ENCODE results near the gene KRT9. TPM values are rescaled to one million over a fixed set of nuclear protein-coding genes. Genes with fewer than 3 reads are reported as not detected.

KRT9 gene
- total RNA-seq, 3 donors from 2014 or later, result 0.44 TPM; not detected in 2

GRCh38 chr17:41559548-41559947, 12.3 kb downstream of the KRT9 start:
- no peak for DNase-seq (ENCODE audit: low spot score in 2 of 2)
- Histone ChIP-seq H3K4me3 (no peak overlapping the region), H3K27me3 (no peaks in the 10 kb centered on the region), H3K27ac (no peak overlapping the region), H3K36me3 (no peaks in the 10 kb centered on the region), H3K9me3 (no peaks in the 10 kb centered on the region), H3K4me1 (no peaks in the 10 kb centered on the region)
- intact Hi-C loops (cut with DNase I; ENCODE audit: low total_unique reads), result loop anchor here (10.0 kb wide), 1 partner anchor 75 kb away; no protein-coding TSS in a partner anchor
- no peak for TF ChIP-seq POLR2A (IDR thresholded peaks at IDR 0.05)
- TF ChIP-seq POLR2AphosphoS5 (IDR thresholded peaks at IDR 0.05), result no peak
- TF ChIP-seq CTCF (IDR thresholded peaks at IDR 0.05), result no peak

DNA sequence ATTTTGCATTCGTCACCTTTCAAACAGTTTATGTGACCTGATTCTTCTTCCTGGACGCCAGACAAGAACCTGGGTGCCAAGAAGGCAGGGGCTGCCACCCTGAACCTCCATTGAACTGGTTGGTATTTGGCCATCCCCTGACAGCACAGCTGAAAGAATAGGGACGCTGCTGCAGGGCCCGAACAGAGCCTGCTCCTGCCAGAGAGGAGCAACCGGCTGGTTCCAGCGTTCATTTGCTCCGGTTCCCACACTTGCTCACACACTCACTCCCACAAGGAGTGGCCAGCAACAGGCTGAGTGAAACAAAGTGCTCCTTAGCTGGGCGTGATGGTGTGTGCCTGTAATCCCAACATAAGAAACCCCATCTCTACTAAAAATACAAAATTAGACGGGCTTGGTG, 14.9 kb downstream of the KRT9 start:
- TF ChIP-seq CTCF (IDR thresholded peaks at IDR 0.05), result no peak
- TF ChIP-seq POLR2A (IDR thresholded peaks at IDR 0.05), result no peak
- no peak for TF ChIP-seq POLR2AphosphoS5 (IDR thresholded peaks at IDR 0.05)
- Histone ChIP-seq H3K4me1 (no peaks in the 10 kb centered on the region), H3K9me3 (no peaks in the 10 kb centered on the region), H3K27ac (no peak overlapping the region), H3K4me3 (no peak overlapping the region), H3K27me3 (no peaks in the 10 kb centered on the region), H3K36me3 (no peaks in the 10 kb centered on the region)
- intact Hi-C loops (cut with DNase I; ENCODE audit: low total_unique reads), result loop anchor here (10.0 kb wide), 1 partner anchor 78 kb away; no protein-coding TSS in a partner anchor
- no peak for DNase-seq (ENCODE audit: low spot score in 2 of 2)

DNA sequence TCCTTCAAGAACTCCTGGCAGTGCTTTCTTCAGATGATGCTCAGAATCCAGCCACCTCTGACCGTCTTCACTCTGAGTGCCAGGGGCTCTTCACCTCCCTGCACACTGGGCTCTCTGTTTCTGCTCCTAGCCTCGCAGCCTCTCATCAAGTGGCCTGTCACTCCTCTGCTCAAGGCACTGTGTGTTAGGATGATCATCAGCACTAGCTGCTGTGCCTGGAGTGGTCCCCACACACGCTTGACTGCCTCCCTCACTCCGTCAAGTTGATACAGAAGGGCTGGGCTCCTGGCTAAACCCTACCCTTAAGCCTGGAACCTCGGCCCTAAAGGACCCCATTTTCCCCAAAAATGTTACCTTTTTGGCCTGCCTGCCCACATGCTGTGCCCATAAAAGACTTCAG, 15.6 kb downstream of the KRT9 start:
- no peaks in the 10 kb centered on the region for H3K4me1 ChIP-seq
- no peaks in the 10 kb centered on the region for H3K36me3 ChIP-seq
- TF ChIP-seq POLR2A (IDR thresholded peaks at IDR 0.05), result no peak
- no peak overlapping the region for H3K4me3 ChIP-seq
- intact Hi-C loops (cut with DNase I; ENCODE audit: low total_unique reads), result loop anchor here (10.0 kb wide), 1 partner anchor 78 kb away; no protein-coding TSS in a partner anchor
- no peak for DNase-seq (ENCODE audit: low spot score in 2 of 2)
- H3K27ac ChIP-seq, result no peak overlapping the region
- H3K27me3 ChIP-seq, result no peaks in the 10 kb centered on the region
- no peaks in the 10 kb centered on the region for H3K9me3 ChIP-seq

DNA sequence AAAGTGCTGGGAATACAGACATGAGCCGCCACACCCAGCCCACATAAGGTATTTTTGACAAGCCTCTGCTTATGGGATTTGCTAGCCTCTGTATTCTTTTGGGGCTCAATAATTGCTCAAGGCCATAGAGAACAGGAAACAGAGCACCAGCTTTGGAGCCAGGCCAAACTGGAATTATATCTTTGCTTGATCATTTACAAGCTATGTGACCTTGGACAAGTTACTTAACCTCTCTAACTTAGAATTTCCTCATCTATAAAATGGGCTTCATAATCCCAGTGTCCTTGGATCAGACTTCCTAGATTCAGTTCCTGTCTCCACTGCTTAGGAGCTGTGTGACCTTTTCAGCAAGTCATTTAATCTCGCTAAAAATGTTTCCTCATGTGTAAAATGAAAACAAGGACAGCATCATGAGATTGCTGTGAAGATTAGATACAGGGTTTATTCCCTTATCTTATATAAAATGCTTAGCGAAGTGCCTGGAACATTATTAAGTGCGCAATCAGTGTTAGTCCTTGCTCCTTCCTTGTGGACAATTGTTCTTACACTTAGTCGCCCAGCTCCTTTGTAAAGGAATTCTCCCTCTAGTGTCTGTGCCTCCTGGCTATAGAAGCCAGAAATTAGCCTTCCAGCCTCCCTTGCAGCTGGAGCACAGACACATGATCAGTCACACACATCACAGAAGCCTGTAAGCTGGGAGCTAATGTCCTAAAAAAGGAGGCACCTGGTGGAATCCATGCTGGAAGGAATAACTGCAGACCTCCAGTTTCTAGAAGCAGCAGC, 16.6 kb downstream of the KRT9 start:
- intact Hi-C loops (cut with DNase I; ENCODE audit: low total_unique reads), result loop anchor here (10.0 kb wide), 1 partner anchor 80 kb away; no protein-coding TSS in a partner anchor
- H3K9me3 ChIP-seq, result no peaks in the 10 kb centered on the region
- TF ChIP-seq CTCF (IDR thresholded peaks at IDR 0.05) (no peak), POLR2AphosphoS5 (IDR thresholded peaks at IDR 0.05) (no peak), POLR2A (IDR thresholded peaks at IDR 0.05) (no peak)
- no peak overlapping the region for H3K27ac ChIP-seq
- H3K36me3 ChIP-seq, result no peaks in the 10 kb centered on the region
- H3K4me1 ChIP-seq, result no peaks in the 10 kb centered on the region
- no peak overlapping the region for H3K4me3 ChIP-seq
- no peaks in the 10 kb centered on the region for H3K27me3 ChIP-seq
- no peak for DNase-seq (ENCODE audit: low spot score in 2 of 2)

DNA sequence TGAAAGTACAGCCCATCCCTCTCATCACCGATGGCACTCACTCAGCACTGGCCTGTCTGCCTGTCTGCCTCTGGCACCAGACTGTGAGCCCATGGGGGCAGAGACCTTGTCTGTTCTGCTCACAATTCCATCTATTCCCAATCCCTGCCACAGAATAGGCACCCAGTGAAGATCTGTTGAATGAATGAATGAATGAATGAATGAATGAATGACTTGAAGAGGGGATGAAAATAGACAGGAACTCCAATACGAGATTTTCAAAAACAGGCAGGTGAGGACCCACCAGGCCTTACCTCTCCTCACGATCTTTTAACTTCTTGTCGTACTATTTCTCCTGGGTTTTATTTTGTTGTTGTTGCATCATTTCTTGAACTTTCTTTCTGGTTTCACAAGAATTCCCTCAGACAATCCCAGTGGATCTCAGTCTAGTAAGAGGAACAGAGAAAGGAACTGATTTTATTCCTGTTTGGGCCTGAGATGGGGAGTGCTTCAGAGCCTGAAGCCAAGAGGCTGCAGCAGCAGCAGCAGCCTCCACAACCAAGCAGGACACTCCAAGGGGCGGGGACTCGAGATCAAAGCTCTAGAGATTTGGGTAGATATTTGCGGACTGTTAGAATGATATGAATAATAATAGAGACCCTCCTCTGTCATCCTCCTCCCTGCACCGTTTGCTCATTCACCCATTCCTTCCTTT, 17.7 kb downstream of the KRT9 start:
- H3K4me3 ChIP-seq, result no peak overlapping the region
- no peak overlapping the region for H3K27ac ChIP-seq
- H3K36me3 ChIP-seq, result no peaks in the 10 kb centered on the region
- DNase-seq (ENCODE audit: low spot score in 2 of 2), result no peak
- no peak for TF ChIP-seq POLR2A (IDR thresholded peaks at IDR 0.05)
- no peak for TF ChIP-seq POLR2AphosphoS5 (IDR thresholded peaks at IDR 0.05)
- TF ChIP-seq CTCF (IDR thresholded peaks at IDR 0.05), result no peak
- intact Hi-C loops (cut with DNase I; ENCODE audit: low total_unique reads), result loop anchor here (10.0 kb wide), 1 partner anchor 81 kb away; no protein-coding TSS in a partner anchor
- no peaks in the 10 kb centered on the region for H3K27me3 ChIP-seq
- H3K9me3 ChIP-seq, result no peaks in the 10 kb centered on the region
- H3K4me1 ChIP-seq, result peaks cover under 1 to 1% of the 10 kb centered on the region in 2 donors
